OCI-LY1 (cell line): ENCODE results near the gene RAB4A.

Experiments
- H2AFZ ChIP-seq: fragments of 200-600 bp; sonication (generic), shearing (Covaris generic); 2 replicates; pipeline ENCODE4 v1.6.0; 2014; ENCODE audit warnings: antibody characterized with exemption, mild to moderate bottlenecking, low read length
- H3F3A ChIP-seq: fragments of 200-600 bp; sonication (generic), shearing (Covaris generic); 2 replicates; pipeline ENCODE4 v1.6.0; 2014; ENCODE audit warnings: mild to moderate bottlenecking, antibody characterized with exemption, low read length, moderate library complexity; ENCODE audit not compliant: insufficient read depth
- H3K27ac ChIP-seq: fragments of 200-600 bp; sonication (generic); 2 replicates; pipeline ENCODE4 v1.5.1; 2014; ENCODE audit warnings: low read length, mixed run types, mild to moderate bottlenecking, low read depth; ENCODE audit not compliant: poor library complexity, severe bottlenecking
- H3K27me3 ChIP-seq: fragments of 200-600 bp; sonication (generic); 2 replicates; pipeline ENCODE4 v1.6.0; 2014; ENCODE audit warnings: antibody characterized with exemption, mild to moderate bottlenecking, low read length, moderate library complexity; ENCODE audit not compliant: insufficient read depth
- H3K36me3 ChIP-seq: fragments of 200-600 bp; sonication (generic); 2 replicates; pipeline ENCODE4 v1.6.1; 2014; ENCODE audit warnings: mild to moderate bottlenecking, antibody characterized with exemption, low read length, moderate library complexity, mixed read lengths; ENCODE audit not compliant: insufficient read depth
- H3K4me1 ChIP-seq: fragments of 200-600 bp; sonication (generic); 2 replicates; pipeline ENCODE4 v1.5.1; 2014; ENCODE audit warnings: mild to moderate bottlenecking, low read length, moderate library complexity; ENCODE audit not compliant: insufficient read depth, severe bottlenecking
- H3K4me2 ChIP-seq: fragments of 200-600 bp; sonication (generic), shearing (Covaris generic); 2 replicates; pipeline ENCODE4 v1.6.1; 2014; ENCODE audit warnings: low read length
- H3K4me3 ChIP-seq: fragments of 200-600 bp; sonication (generic); 2 replicates; pipeline ENCODE4 v1.5.1; 2014; ENCODE audit warnings: low read length, low read depth, mild to moderate bottlenecking, mixed read lengths; ENCODE audit not compliant: poor library complexity, severe bottlenecking
- H3K79me2 ChIP-seq: fragments of 200-600 bp; shearing (Covaris generic); 2 replicates; pipeline ENCODE4 v1.6.1; 2016; ENCODE audit warnings: mixed run types, low read length, mixed read lengths; ENCODE audit not compliant: insufficient read depth
- H3K9ac ChIP-seq: fragments of 200-600 bp; sonication (generic), shearing (Covaris generic); 2 replicates; pipeline ENCODE4 v1.6.1; 2014; ENCODE audit warnings: mild to moderate bottlenecking, low read length, mixed read lengths
- H3K9me2 ChIP-seq: fragments of 200-600 bp; sonication (generic), shearing (Covaris generic); 2 replicates; pipeline ENCODE4 v1.6.1; 2014; ENCODE audit warnings: low read depth, mild to moderate bottlenecking, low read length, mixed read lengths
- H3K9me3 ChIP-seq: fragments of 200-600 bp; shearing (Covaris generic); 2 replicates; pipeline ENCODE4 v1.6.1; 2014; ENCODE audit warnings: low read length, mixed read lengths
- H4K20me1 ChIP-seq: fragments of 200-600 bp; sonication (generic), shearing (Covaris generic); 2 replicates; pipeline ENCODE4 v1.6.0; 2016; ENCODE audit warnings: mild to moderate bottlenecking, low read length; ENCODE audit not compliant: insufficient read depth
- CTCF ChIP-seq: fragments of 200-600 bp; sonication (generic), shearing (Covaris generic); IDR thresholded peaks from 2 replicates; pipeline ENCODE4 v1.5.1; 2017; ENCODE audit warnings: mild to moderate bottlenecking, antibody characterized with exemption, low read length, moderate library complexity, mixed read lengths
- EZH2 ChIP-seq: fragments of 200-600 bp; sonication (generic), shearing (Covaris generic); IDR thresholded peaks from 2 replicates; pipeline ENCODE4 v1.8.0; 2017; ENCODE audit warnings: borderline replicate concordance, mixed run types, mild to moderate bottlenecking, antibody characterized with exemption, low read length, moderate library complexity, mixed read lengths

The RAB4A gene

GRCh38 chr1:229224308-229224707, 46.6 kb upstream of the RAB4A start:
- Histone ChIP-seq H3K9ac (no peak overlapping the region), H3K9me3 (no peaks in the 10 kb centered on the region), H3K27ac (no peak overlapping the region), H3K9me2 (no peaks in the 10 kb centered on the region), H3K27me3 (no peaks in the 10 kb centered on the region; the same call in 1 of the 2 replicates), H3F3A (no peaks in the 10 kb centered on the region), H3K4me3 (no peak overlapping the region), H4K20me1 (no peaks in the 10 kb centered on the region), H3K4me2 (no peak overlapping the region), H3K79me2 (no peaks in the 10 kb centered on the region), H3K36me3 (no peaks in the 10 kb centered on the region), H2AFZ (no peak overlapping the region), H3K4me1 (no peaks in the 10 kb centered on the region)
- TF ChIP-seq EZH2, result no peak
- no peak for TF ChIP-seq CTCF

GRCh38 chr1:229225331-229225782, 45.6 kb upstream of the RAB4A start:
- Histone ChIP-seq H3K36me3 (no peaks in the 10 kb centered on the region), H3K4me2 (no peak overlapping the region), H3K9me2 (no peaks in the 10 kb centered on the region), H3K27ac (no peak overlapping the region), H3F3A (no peaks in the 10 kb centered on the region), H3K9ac (no peak overlapping the region), H3K4me3 (no peak overlapping the region), H3K27me3 (no peaks in the 10 kb centered on the region; the same call in 1 of the 2 replicates), H3K79me2 (no peaks in the 10 kb centered on the region), H3K9me3 (no peaks in the 10 kb centered on the region), H2AFZ (no peak overlapping the region), H4K20me1 (no peaks in the 10 kb centered on the region), H3K4me1 (no peaks in the 10 kb centered on the region)
- TF ChIP-seq CTCF (no peak), EZH2 (no peak)

GRCh38 chr1:229226796-229227195, 44.1 kb upstream of the RAB4A start:
- no peaks in the 10 kb centered on the region for H3K79me2 ChIP-seq
- no peaks in the 10 kb centered on the region for H3K4me1 ChIP-seq
- H3K36me3 ChIP-seq, result no peaks in the 10 kb centered on the region
- H3K9ac ChIP-seq, result no peak overlapping the region
- H3K4me2 ChIP-seq, result no peak overlapping the region
- H3K27ac ChIP-seq, result no peak overlapping the region
- H3F3A ChIP-seq, result no peaks in the 10 kb centered on the region
- H4K20me1 ChIP-seq, result no peaks in the 10 kb centered on the region
- H2AFZ ChIP-seq, result no peak overlapping the region
- no peaks in the 10 kb centered on the region for H3K9me2 ChIP-seq
- no peak for TF ChIP-seq EZH2
- TF ChIP-seq CTCF, result no peak
- H3K9me3 ChIP-seq, result no peaks in the 10 kb centered on the region
- no peak overlapping the region for H3K4me3 ChIP-seq
- H3K27me3 ChIP-seq, result no peaks in the 10 kb centered on the region
